AG09319 (cell line): ENCODE data around the gene PTP4A2.

Experiments used
- DNase-seq: peaks from one replicate; pipeline ENCODE4 v3.0.0-alpha.2; 2010; ENCODE audit warnings: low read depth; ENCODE audit errors: extremely low read depth
- TF ChIP-seq, protein P1 (sequence below): IDR thresholded peaks from 2 replicates; pipeline ENCODE4 v1.5.1; 2011; ENCODE audit warnings: low read depth, mild to moderate bottlenecking, inconsistent platforms, low read length, moderate library complexity

Gene PTP4A2

GRCh38 chr1:31913968-31914367 lies 24.2 kb downstream of the PTP4A2 start:
- DNase-seq: no peak
- TF ChIP-seq, protein P1, sequence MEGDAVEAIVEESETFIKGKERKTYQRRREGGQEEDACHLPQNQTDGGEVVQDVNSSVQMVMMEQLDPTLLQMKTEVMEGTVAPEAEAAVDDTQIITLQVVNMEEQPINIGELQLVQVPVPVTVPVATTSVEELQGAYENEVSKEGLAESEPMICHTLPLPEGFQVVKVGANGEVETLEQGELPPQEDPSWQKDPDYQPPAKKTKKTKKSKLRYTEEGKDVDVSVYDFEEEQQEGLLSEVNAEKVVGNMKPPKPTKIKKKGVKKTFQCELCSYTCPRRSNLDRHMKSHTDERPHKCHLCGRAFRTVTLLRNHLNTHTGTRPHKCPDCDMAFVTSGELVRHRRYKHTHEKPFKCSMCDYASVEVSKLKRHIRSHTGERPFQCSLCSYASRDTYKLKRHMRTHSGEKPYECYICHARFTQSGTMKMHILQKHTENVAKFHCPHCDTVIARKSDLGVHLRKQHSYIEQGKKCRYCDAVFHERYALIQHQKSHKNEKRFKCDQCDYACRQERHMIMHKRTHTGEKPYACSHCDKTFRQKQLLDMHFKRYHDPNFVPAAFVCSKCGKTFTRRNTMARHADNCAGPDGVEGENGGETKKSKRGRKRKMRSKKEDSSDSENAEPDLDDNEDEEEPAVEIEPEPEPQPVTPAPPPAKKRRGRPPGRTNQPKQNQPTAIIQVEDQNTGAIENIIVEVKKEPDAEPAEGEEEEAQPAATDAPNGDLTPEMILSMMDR: no peak

DNA sequence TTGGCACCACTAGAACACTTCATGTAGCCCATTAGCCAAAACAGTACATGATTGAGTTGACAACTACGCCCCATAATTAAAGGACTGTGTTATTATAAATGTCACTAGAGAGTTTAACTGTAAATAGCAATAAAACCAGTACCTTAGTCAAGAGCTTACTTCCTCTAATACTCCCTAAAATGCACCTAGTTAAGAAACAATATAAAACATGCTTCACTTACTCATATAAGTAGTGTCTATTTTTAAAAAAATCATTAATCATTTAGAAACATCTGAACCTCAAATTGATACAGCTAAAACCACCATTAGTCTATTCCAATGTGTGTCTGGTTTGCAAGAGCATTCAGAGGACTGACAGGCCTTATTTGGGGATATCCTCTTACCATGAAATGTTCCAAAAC lies 25.3 kb downstream of the PTP4A2 start:
- no peak for DNase-seq
- TF ChIP-seq, protein P1: no peak

- TF ChIP-seq, protein P1: no peak
- DNase-seq: no peak
These were observed 26.0 kb downstream of the PTP4A2 start for GRCh38 chr1:31911994-31912780.

GRCh38 chr1:31910933-31911332 lies 27.2 kb downstream of the PTP4A2 start:
- no peak for DNase-seq
- TF ChIP-seq, protein P1: no peak

- TF ChIP-seq, protein P1: no peak
- DNase-seq: no peak
These were observed 28.5 kb downstream of the PTP4A2 start for GRCh38 chr1:31909691-31910090.

- TF ChIP-seq, protein P1: no peak
- no peak for DNase-seq
These were observed 31.6 kb downstream of the PTP4A2 start for GRCh38 chr1:31906557-31906956.

DNA sequence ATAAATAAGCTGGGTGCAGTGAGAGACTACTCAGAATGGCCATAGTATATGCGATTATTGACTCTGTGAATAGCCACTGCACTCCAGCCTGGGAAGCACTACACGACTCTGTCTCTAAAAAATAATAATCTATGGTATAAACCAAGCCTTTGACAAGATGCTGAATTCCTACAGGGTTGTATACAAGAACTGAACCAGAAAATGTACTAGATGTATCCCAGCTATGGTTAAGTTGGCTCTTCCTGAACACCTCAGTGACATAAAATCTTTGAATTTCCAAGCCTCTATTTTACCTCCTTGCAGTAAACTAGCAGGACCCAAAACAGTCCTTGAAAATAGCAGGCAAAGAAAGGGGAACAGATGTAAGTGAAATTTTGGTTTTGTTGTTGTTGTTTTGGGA lies 32.5 kb downstream of the PTP4A2 start:
- TF ChIP-seq, protein P1: no peak
- DNase-seq: no peak
